Astrocyte (in vitro differentiated cells and primary cell): ENCODE data around the gene BMPR1B. TPM values are rescaled to one million over a fixed set of nuclear protein-coding genes. Genes with fewer than 3 reads are reported as not detected.
A peak's percentile ranks its signal among the peaks of the same experiment; 100 is the strongest.

Source experiments
- DNase-seq: peaks from one replicate; pipeline ENCODE4 v3.0.0-alpha.2; 2010; ENCODE audit warnings: low read depth
- FAIRE-seq: peaks from 2 replicates; lab custom pipeline; 2011; peaks lifted over from hg19 to GRCh38; lab: Jason Lieb, UNC
- H2AFZ ChIP-seq: 2 replicates; pipeline ENCODE4 v1.6.0; 2012; ENCODE audit warnings: low read depth, low read length, inconsistent platforms
- H3K27ac ChIP-seq: 2 replicates; pipeline ENCODE4 v1.5.1; 2011; ENCODE audit warnings: low read depth, low read length, inconsistent platforms
- H3K27me3 ChIP-seq: 2 replicates; pipeline ENCODE4 v1.6.0; 2011; ENCODE audit warnings: low read length, inconsistent platforms; ENCODE audit not compliant: insufficient read depth
- H3K36me3 ChIP-seq: 2 replicates; pipeline ENCODE4 v1.5.1; 2011; ENCODE audit warnings: low read length, inconsistent platforms; ENCODE audit not compliant: insufficient read depth
- H3K4me1 ChIP-seq: 2 replicates; pipeline ENCODE4 v1.5.1; 2011; ENCODE audit warnings: low read length, inconsistent platforms; ENCODE audit not compliant: insufficient read depth
- H3K4me2 ChIP-seq: 2 replicates; pipeline ENCODE4 v1.6.0; 2012; ENCODE audit warnings: low read length, inconsistent platforms
- H3K4me3 ChIP-seq: 2 replicates; pipeline ENCODE4 v1.5.1; 2011; ENCODE audit warnings: low read depth, mild to moderate bottlenecking, low read length, inconsistent platforms; ENCODE audit not compliant: insufficient read depth
- H3K79me2 ChIP-seq: 2 replicates; pipeline ENCODE4 v1.6.0; 2012; ENCODE audit warnings: mild to moderate bottlenecking, low read length, inconsistent platforms; ENCODE audit not compliant: insufficient read depth
- H3K9ac ChIP-seq: 2 replicates; pipeline ENCODE4 v1.6.0; 2012; ENCODE audit warnings: mild to moderate bottlenecking, low read length, inconsistent platforms
- H3K9me3 ChIP-seq: 2 replicates; pipeline ENCODE4 v1.5.1; 2012; ENCODE audit warnings: low read depth, mild to moderate bottlenecking, low read length, inconsistent platforms; ENCODE audit not compliant: insufficient read depth
- H4K20me1 ChIP-seq: 2 replicates; pipeline ENCODE4 v1.6.0; 2012; ENCODE audit warnings: low read length, inconsistent platforms; ENCODE audit not compliant: insufficient read depth
- H3K27ac Mint-ChIP-seq: one replicate; pipeline ENCODE4 v1.8.0; 2021; ENCODE audit warnings: mild to moderate bottlenecking, mixed read lengths; ENCODE audit not compliant: unreplicated experiment
- H3K27me3 Mint-ChIP-seq: one replicate; pipeline ENCODE4 v1.8.0; 2021; ENCODE audit warnings: low read depth, mixed read lengths; ENCODE audit not compliant: unreplicated experiment
- H3K36me3 Mint-ChIP-seq: one replicate; pipeline ENCODE4 v1.8.0; 2021; ENCODE audit warnings: low read depth, mixed read lengths; ENCODE audit not compliant: unreplicated experiment
- H3K4me1 Mint-ChIP-seq: one replicate; pipeline ENCODE4 v1.8.0; 2021; ENCODE audit warnings: low read depth, mixed read lengths; ENCODE audit not compliant: unreplicated experiment
- H3K4me3 Mint-ChIP-seq: one replicate; pipeline ENCODE4 v1.8.0; 2021; ENCODE audit warnings: mild to moderate bottlenecking, moderate library complexity, mixed read lengths; ENCODE audit not compliant: unreplicated experiment
- H3K9me3 Mint-ChIP-seq: one replicate; pipeline ENCODE4 v1.8.0; 2021; ENCODE audit warnings: mild to moderate bottlenecking, mixed read lengths; ENCODE audit not compliant: unreplicated experiment
- CTCF ChIP-seq: IDR thresholded peaks from 2 replicates; pipeline ENCODE4 v1.5.1; 2011; ENCODE audit warnings: low read depth, mild to moderate bottlenecking, inconsistent platforms, low read length, moderate library complexity; ENCODE audit not compliant: insufficient read depth
- EZH2 ChIP-seq: IDR thresholded peaks from 2 replicates; pipeline ENCODE4 v1.6.1; 2012; ENCODE audit warnings: mild to moderate bottlenecking, low read length, inconsistent platforms; ENCODE audit not compliant: insufficient read depth
- total RNA-seq: library from RNA; stranded (reverse); gene quantifications from 2 replicates; pipeline ENCODE4 v1.2.1, GENCODE V29; 2021

The BMPR1B gene
- total RNA-seq, 1 donor from 2014 or later = 14.1 TPM

- peaks cover 6% of the 10 kb centered on the region for H3K36me3 Mint-ChIP-seq
- Histone ChIP-seq H3K9ac (no peak overlapping the region), H3K27me3 (no peaks in the 10 kb centered on the region), H3K27ac (no peak overlapping the region), H3K9me3 (no peaks in the 10 kb centered on the region), H2AFZ (no peak overlapping the region), H3K79me2 (no peaks in the 10 kb centered on the region), H3K4me1 (no peaks in the 10 kb centered on the region), H3K4me3 (no peak overlapping the region), H4K20me1 (no peaks in the 10 kb centered on the region), H3K36me3 (no peaks in the 10 kb centered on the region), H3K4me2 (no peak overlapping the region)
- TF ChIP-seq EZH2 = no peak
- TF ChIP-seq CTCF = no peak
- H3K27ac Mint-ChIP-seq = no peak overlapping the region
- no peak overlapping the region for H3K4me3 Mint-ChIP-seq
- H3K4me1 Mint-ChIP-seq = no peaks in the 10 kb centered on the region
- FAIRE-seq = no peak
- peaks cover 11% of the 10 kb centered on the region for H3K9me3 Mint-ChIP-seq
- DNase-seq = no peak
- no peaks in the 10 kb centered on the region for H3K27me3 Mint-ChIP-seq
Measured at GRCh38 chr4:94918543-94918942, 160.8 kb downstream of the BMPR1B start.

- no peak overlapping the region for H3K27ac Mint-ChIP-seq
- DNase-seq (peak; percentile 3), FAIRE-seq (no peak)
- H3K36me3 ChIP-seq = no peaks in the 10 kb centered on the region
- H3K9me3 ChIP-seq = no peaks in the 10 kb centered on the region
- H3K27me3 Mint-ChIP-seq = no peaks in the 10 kb centered on the region
- H4K20me1 ChIP-seq = no peaks in the 10 kb centered on the region
- H3K4me3 ChIP-seq = no peak overlapping the region
- H3K79me2 ChIP-seq = no peaks in the 10 kb centered on the region
- no peak overlapping the region for H3K9ac ChIP-seq
- no peak overlapping the region for H3K27ac ChIP-seq
- TF ChIP-seq CTCF (no peak), EZH2 (no peak)
- H3K9me3 Mint-ChIP-seq = peaks cover 13% of the 10 kb centered on the region
- no peaks in the 10 kb centered on the region for H3K4me1 ChIP-seq
- H3K4me1 Mint-ChIP-seq = no peaks in the 10 kb centered on the region
- H3K27me3 ChIP-seq = no peaks in the 10 kb centered on the region
- no peak overlapping the region for H2AFZ ChIP-seq
- H3K36me3 Mint-ChIP-seq = peaks cover 6% of the 10 kb centered on the region
- no peak overlapping the region for H3K4me2 ChIP-seq
- H3K4me3 Mint-ChIP-seq = no peak overlapping the region
Measured at GRCh38 chr4:94920369-94920768, 162.6 kb downstream of the BMPR1B start.

- peaks cover 2% of the 10 kb centered on the region for H3K9me3 Mint-ChIP-seq
- no peaks in the 10 kb centered on the region for H3K4me1 ChIP-seq
- H3K4me1 Mint-ChIP-seq = peaks cover 12% of the 10 kb centered on the region
- no peak overlapping the region for H3K4me3 ChIP-seq
- no peak overlapping the region for H3K27ac ChIP-seq
- no peaks in the 10 kb centered on the region for H3K36me3 ChIP-seq
- no peak overlapping the region for H3K9ac ChIP-seq
- no peak overlapping the region for H3K27ac Mint-ChIP-seq
- H3K4me2 ChIP-seq = no peak overlapping the region
- H2AFZ ChIP-seq = no peak overlapping the region
- DNase-seq = no peak
- H3K36me3 Mint-ChIP-seq = no peaks in the 10 kb centered on the region
- no peaks in the 10 kb centered on the region for H3K27me3 Mint-ChIP-seq
- peak; percentile 63 for FAIRE-seq
- no peaks in the 10 kb centered on the region for H3K9me3 ChIP-seq
- TF ChIP-seq EZH2 = no peak
- H4K20me1 ChIP-seq = no peaks in the 10 kb centered on the region
- no peak overlapping the region for H3K4me3 Mint-ChIP-seq
- H3K27me3 ChIP-seq = no peaks in the 10 kb centered on the region
- H3K79me2 ChIP-seq = no peaks in the 10 kb centered on the region
Measured at GRCh38 chr4:94924566-94924965, 166.8 kb downstream of the BMPR1B start.
